SU-DHL-6 (cell line): ENCODE results near the gene DRC7.

Source experiments
- EZH2phosphoT487 ChIP-seq: fragments of 200-600 bp; sonication (generic), shearing (Covaris generic); conservative IDR thresholded peaks from 2 replicates; pipeline ENCODE4 v1.6.1; 2018; ENCODE audit warnings: mild to moderate bottlenecking, antibody characterized with exemption, low read length, moderate library complexity, mixed read lengths
- TF ChIP-seq, protein P1 (sequence below): fragments of 200-600 bp; sonication (generic); IDR thresholded peaks from one replicate; pipeline ENCODE4 v1.5.1; 2017; ENCODE audit warnings: antibody characterized with exemption, mild to moderate bottlenecking, low read length, moderate library complexity; ENCODE audit not compliant: insufficient read depth, poor library complexity, severe bottlenecking

DNA sequence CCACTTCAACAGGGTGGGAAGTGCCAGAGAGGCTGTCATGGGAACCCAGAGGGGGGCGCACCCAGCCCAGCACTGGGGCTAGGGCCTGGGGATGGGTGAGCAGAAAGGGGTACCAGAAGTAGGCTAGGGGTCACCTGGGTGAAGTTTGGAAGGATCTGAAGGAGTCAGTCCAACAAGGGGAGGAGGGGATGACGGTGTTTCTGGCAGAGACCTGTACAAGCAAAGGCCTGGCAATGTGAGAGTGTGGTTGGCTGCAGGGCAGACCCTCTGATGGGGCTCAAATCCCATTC lies 27.5 kb downstream of the DRC7 start:
- no peak for TF ChIP-seq EZH2phosphoT487
- TF ChIP-seq, protein P1, sequence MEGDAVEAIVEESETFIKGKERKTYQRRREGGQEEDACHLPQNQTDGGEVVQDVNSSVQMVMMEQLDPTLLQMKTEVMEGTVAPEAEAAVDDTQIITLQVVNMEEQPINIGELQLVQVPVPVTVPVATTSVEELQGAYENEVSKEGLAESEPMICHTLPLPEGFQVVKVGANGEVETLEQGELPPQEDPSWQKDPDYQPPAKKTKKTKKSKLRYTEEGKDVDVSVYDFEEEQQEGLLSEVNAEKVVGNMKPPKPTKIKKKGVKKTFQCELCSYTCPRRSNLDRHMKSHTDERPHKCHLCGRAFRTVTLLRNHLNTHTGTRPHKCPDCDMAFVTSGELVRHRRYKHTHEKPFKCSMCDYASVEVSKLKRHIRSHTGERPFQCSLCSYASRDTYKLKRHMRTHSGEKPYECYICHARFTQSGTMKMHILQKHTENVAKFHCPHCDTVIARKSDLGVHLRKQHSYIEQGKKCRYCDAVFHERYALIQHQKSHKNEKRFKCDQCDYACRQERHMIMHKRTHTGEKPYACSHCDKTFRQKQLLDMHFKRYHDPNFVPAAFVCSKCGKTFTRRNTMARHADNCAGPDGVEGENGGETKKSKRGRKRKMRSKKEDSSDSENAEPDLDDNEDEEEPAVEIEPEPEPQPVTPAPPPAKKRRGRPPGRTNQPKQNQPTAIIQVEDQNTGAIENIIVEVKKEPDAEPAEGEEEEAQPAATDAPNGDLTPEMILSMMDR, result no peak
